AG04449 (cell line): ENCODE results near the gene HERC4.
"Not testable (repeated sequence)": the region's sequence is repeated elsewhere in the genome, so short reads cannot be mapped to it uniquely, and the experiment has no call there.

Source experiments
- CTCF ChIA-PET: fragments of 350-600 bp; formaldehyde crosslinking; extraction: SDS; loops from one replicate; lab custom pipeline; 2021; ENCODE audit warnings: antibody characterized with exemption; lab: Yijun Ruan, JAX
- POLR2A ChIA-PET: fragments of 400-600, 350-600 bp; formaldehyde crosslinking; extraction: SDS; loops from one replicate; lab custom pipeline; 2020; ENCODE audit warnings: antibody characterized with exemption, inconsistent platforms; lab: Yijun Ruan, JAX
- DNase-seq: peaks from one replicate; pipeline ENCODE4 v3.0.0-alpha.2; 2010; ENCODE audit warnings: low read depth, low spot score
- H3K4me3 ChIP-seq: 2 replicates; pipeline ENCODE4 v1.5.1; 2011; ENCODE audit warnings: low read depth, mild to moderate bottlenecking, control low read depth, low read length
- CTCF ChIP-seq: IDR thresholded peaks from one replicate; pipeline ENCODE4 v1.5.1; 2011; ENCODE audit warnings: mild to moderate bottlenecking, moderate library complexity, low read length, control low read depth, inconsistent platforms; ENCODE audit not compliant: insufficient read depth; ENCODE audit errors: missing control alignments

Gene HERC4

DNA sequence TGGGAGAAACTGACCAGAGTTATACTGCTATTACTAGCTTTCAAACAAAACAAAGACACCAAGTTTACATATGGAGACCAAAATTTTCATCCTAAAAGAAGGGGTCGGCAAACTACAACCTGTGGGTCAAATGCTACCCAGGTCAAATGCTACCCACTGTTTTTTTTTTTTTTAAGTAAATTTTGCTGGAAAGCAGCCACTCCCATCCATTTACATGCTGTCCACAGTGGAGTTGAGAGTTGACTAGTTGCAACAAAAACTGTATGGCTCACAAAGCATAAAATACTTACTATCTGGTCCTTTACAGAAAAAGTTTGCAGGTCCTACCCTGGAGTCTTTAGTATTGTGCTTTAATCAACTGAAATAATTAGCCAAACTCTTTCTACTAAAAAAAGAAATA is 99.2 kb downstream of the HERC4 start:
- ChIA-PET POLR2A (no interaction called here), CTCF (interaction anchor here (0.6 to 1.4 kb wide), 2 partner anchors 8 to 108 kb away, joined by 3 to 4 read pairs; no protein-coding TSS in a partner anchor)
- DNase-seq: no peak
- no peak overlapping the region for H3K4me3 ChIP-seq
- TF ChIP-seq CTCF: no peak

DNA sequence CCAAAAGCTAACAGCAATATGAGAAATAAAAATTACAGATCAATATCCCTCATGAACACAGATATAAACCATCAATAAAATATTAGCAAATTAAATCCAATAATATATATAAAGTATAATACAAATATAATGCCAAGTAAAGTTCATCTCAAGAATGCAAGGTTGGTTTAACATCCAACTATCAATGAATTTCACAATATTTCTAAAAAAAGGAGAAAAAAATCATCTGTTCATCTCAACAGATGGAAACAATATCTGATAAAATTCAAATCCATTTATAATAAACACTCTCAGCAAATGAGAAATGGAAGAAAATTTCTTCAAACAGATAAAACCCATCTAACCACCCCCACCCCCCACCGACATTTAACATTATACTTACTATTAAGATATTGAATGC is 103.8 kb downstream of the HERC4 start:
- POLR2A ChIA-PET: no interaction called here
- no peak for TF ChIP-seq CTCF
- DNase-seq: no peak
- CTCF ChIA-PET: interaction anchor here (1.3 kb wide), 1 partner anchor 241 kb away, joined by 4 read pairs; no protein-coding TSS in a partner anchor
- H3K4me3 ChIP-seq: no peak overlapping the region

DNA sequence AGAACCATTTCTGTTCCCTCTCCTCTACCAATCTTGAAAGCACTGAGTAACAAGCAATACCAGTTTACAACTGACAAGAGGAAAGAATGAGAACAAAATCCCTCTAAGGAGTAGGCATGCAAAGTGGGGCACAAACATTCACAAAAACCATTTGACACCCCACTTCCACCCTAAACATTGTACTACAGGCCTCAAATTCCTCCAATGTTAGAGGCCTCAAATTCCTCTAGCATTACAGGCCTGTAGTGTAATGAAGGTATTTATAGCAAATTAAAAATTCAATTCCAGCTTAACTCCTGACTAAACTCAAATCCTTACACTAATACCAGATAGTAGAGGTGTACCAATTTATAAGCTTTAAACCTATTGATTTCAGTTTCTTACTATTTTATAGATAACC is 105.2 kb downstream of the HERC4 start:
- H3K4me3 ChIP-seq: no peak overlapping the region
- CTCF ChIA-PET: interaction anchor here (1.2 kb wide), 1 partner anchor 186 kb away, joined by 3 read pairs; no protein-coding TSS in a partner anchor
- no peak for TF ChIP-seq CTCF
- POLR2A ChIA-PET: no interaction called here
- DNase-seq: no peak

DNA sequence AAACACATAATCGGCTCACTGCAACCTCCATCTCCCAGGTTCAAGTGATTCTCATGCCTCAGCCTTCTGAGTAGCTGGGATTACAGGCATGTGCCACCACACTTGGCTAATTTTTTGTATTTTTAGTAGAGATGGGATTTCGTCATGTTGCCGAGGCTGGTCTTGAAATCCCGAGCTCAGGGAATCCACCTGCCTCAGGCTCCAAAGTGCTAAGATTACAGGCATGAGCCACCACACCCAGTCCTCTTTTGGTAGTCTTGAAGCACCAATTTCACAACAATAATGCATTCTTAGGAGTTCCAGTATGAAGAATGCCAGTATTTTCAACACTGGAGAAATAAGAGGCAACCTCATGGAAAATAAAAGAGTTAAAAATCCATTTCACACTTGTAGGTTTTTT is 109.0 kb downstream of the HERC4 start:
- POLR2A ChIA-PET, CTCF ChIA-PET, DNase-seq, H3K4me3 ChIP-seq: not testable (repeated sequence)

DNA sequence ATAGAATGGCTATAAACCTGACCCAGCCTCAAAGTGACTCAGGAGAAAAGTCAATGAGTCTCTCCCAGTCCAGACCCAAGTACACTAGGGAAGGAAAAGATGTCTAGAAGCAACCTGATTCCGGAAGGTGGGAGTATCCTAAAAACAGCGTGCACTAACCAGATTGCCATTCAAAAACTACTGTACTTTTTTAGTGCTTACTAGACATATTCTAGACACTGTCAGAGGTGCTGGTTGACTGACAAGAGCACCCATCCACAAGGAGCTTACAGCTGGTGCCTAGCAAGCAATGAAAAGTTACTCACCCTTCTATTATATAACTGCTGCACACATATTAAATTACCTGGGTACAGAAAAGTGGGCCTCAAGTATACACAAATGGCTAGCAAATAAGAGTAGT is 109.6 kb downstream of the HERC4 start:
- DNase-seq: no peak
- no peak for TF ChIP-seq CTCF
- no peak overlapping the region for H3K4me3 ChIP-seq
- POLR2A ChIA-PET: no interaction called here
- CTCF ChIA-PET: interaction anchor here (0.8 to 1.1 kb wide), 3 partner anchors 9 to 12 kb away, joined by 3 to 4 read pairs (median 3); no protein-coding TSS in a partner anchor

GRCh38 chr10:67959839-67960476 is 115.1 kb downstream of the HERC4 start:
- ChIA-PET POLR2A (no interaction called here), CTCF (no interaction called here)

More at GRCh38 chr10:67959839-67960476, 115.1 kb downstream of the HERC4 start:
- TF ChIP-seq CTCF: no peak
- no peak for DNase-seq
- H3K4me3 ChIP-seq: no peak overlapping the region
